ENCODE data around the gene SMARCB1.

Gene SMARCB1

DNA sequence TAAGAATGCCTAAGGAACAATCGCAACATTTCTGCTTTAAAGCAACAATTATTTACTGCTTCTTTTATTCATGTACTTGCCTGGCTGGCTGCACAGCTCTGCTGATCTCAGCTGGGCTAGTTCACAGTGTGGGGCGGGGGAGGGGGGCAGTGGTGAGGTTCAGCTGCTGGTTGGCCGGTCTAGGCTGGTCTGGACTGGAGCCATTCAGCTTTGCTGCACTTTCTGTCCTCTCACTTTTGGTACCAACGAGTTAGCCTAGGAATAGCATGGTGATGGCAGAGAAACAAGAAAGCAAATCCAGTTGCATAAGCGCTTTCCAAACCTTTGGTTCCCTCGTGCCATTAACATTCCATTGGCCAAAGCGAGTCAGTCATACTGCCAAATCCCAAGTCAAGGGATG is 91.5 kb downstream of the SMARCB1 start:
- no peaks in the 10 kb centered on the region for H3K4me1 ChIP-seq (ENCODE audit: control insufficient read depth in 1 of 2, insufficient read depth in 2 of 2, low read length in 2 of 2)
- no peaks in the 10 kb centered on the region for H3K9me3 ChIP-seq (ENCODE audit: control insufficient read depth in 1 of 2, low read length in 2 of 2)
- peaks cover 0 to 28% of the 10 kb centered on the region in 2 donors for H3K36me3 ChIP-seq (ENCODE audit: control insufficient read depth in 1 of 2, insufficient read depth in 2 of 2, low read length in 2 of 2)
- H3K27me3 ChIP-seq (ENCODE audit: control insufficient read depth in 1 of 2, insufficient read depth in 2 of 2, low read length in 2 of 2), result no peaks in the 10 kb centered on the region
- H3K4me3 ChIP-seq (ENCODE audit: low read depth in 1 of 2, low read length in 2 of 2), result no peak overlapping the region
- no peak overlapping the region for H3K9ac ChIP-seq (ENCODE audit: low read depth in 1 of 2, low read length in 2 of 2)
- H3K27ac ChIP-seq (ENCODE audit: low read depth, low read length), result no peak overlapping the region

DNA sequence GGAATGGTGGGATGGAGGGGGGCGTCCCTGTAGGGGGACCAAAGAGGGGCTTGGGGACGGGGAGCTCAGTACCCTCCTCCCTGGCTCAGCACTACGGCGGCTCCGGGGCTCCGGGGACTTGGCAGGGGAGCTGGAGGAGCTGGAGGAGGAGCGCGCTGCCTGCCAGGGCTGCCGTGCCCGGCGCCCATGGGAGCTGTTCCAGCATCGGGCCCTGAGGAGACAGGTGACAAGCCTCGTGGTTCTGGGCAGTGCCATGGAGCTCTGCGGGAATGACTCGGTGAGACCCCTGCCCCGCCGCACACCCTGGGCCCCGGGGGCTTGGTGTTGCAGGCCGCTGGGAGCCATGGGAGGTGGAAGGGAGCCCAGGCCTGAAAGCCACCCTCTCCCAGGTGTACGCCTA is 95.6 kb downstream of the SMARCB1 start:
- Histone ChIP-seq H3K36me3 (ENCODE audit: control insufficient read depth in 1 of 2, insufficient read depth in 2 of 2, low read length in 2 of 2) (peaks cover 0 to 9% of the 10 kb centered on the region in 2 donors), H3K27me3 (ENCODE audit: control insufficient read depth in 1 of 2, insufficient read depth in 2 of 2, low read length in 2 of 2) (no peaks in the 10 kb centered on the region), H3K4me3 (ENCODE audit: low read depth in 1 of 2, low read length in 2 of 2) (no peak overlapping the region), H3K27ac (ENCODE audit: low read depth, low read length) (no peak overlapping the region), H3K4me1 (ENCODE audit: control insufficient read depth in 1 of 2, insufficient read depth in 2 of 2, low read length in 2 of 2) (no peaks in the 10 kb centered on the region), H3K9me3 (ENCODE audit: control insufficient read depth in 1 of 2, low read length in 2 of 2) (no peaks in the 10 kb centered on the region), H3K9ac (ENCODE audit: low read depth in 1 of 2, low read length in 2 of 2) (no peak overlapping the region)

DNA sequence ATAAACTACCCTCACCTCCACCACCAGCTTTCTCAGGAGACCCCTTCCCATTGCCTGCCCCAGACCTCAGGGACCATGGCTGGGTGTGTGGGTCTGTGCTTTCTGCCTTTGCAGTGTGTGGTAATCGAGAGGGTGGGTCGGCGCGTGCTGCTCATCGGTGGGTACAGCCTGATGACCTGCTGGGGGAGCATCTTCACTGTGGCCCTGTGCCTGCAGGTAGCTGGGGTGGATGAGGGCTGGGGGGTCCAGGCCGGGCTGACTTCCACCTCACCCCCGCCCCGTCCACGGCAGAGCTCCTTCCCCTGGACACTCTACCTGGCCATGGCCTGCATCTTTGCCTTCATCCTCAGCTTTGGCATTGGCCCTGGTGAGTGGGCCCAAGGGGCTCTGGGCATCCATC is 96.9 kb downstream of the SMARCB1 start:
- no peaks in the 10 kb centered on the region for H3K4me1 ChIP-seq (ENCODE audit: control insufficient read depth in 1 of 2, insufficient read depth in 2 of 2, low read length in 2 of 2)
- no peaks in the 10 kb centered on the region for H3K9me3 ChIP-seq (ENCODE audit: control insufficient read depth in 1 of 2, low read length in 2 of 2)
- no peaks in the 10 kb centered on the region for H3K27me3 ChIP-seq (ENCODE audit: control insufficient read depth in 1 of 2, insufficient read depth in 2 of 2, low read length in 2 of 2)
- no peak overlapping the region for H3K9ac ChIP-seq (ENCODE audit: low read depth in 1 of 2, low read length in 2 of 2)
- no peak overlapping the region for H3K27ac ChIP-seq (ENCODE audit: low read depth, low read length)
- no peak overlapping the region for H3K4me3 ChIP-seq (ENCODE audit: low read depth in 1 of 2, low read length in 2 of 2)
- H3K36me3 ChIP-seq (ENCODE audit: control insufficient read depth in 1 of 2, insufficient read depth in 2 of 2, low read length in 2 of 2), result no peaks in the 10 kb centered on the region

GRCh38 chr22:23884140-23884539 is 97.4 kb downstream of the SMARCB1 start:
- Histone ChIP-seq H3K4me1 (ENCODE audit: control insufficient read depth in 1 of 2, insufficient read depth in 2 of 2, low read length in 2 of 2) (no peaks in the 10 kb centered on the region), H3K9me3 (ENCODE audit: control insufficient read depth in 1 of 2, low read length in 2 of 2) (no peaks in the 10 kb centered on the region), H3K27me3 (ENCODE audit: control insufficient read depth in 1 of 2, insufficient read depth in 2 of 2, low read length in 2 of 2) (no peaks in the 10 kb centered on the region), H3K4me3 (ENCODE audit: low read depth in 1 of 2, low read length in 2 of 2) (no peak overlapping the region), H3K27ac (ENCODE audit: low read depth, low read length) (no peak overlapping the region), H3K9ac (ENCODE audit: low read depth in 1 of 2, low read length in 2 of 2) (no peak overlapping the region), H3K36me3 (ENCODE audit: control insufficient read depth in 1 of 2, insufficient read depth in 2 of 2, low read length in 2 of 2) (no peaks in the 10 kb centered on the region)
